Posterior cingulate gyrus (tissue), 11 donors: Measurements from ENCODE around the gene SSBP4.
A peak's percentile ranks its signal among the peaks of the same experiment; 100 is the strongest.

ENCODE experiments used
- DNase-seq, 10 donors: peaks; one replicate each; pipeline versions ENCODE4 v3.0.0 to v3.0.0-alpha.2; 2020 to 2021; ENCODE audit warnings: mixed read lengths in 3 of 10
- intact Hi-C: fragments of 100-400 bp; cut with DNase I; formaldehyde crosslinking; loops from one replicate; pipeline ENCODE4 v1.15.1; 2023

Gene SSBP4

GRCh38 chr19:18429717-18430416 lies 10.7 kb downstream of the SSBP4 start:
- no peak for DNase-seq
- intact Hi-C loops, result no loop called here

- DNase-seq, result no peak
- intact Hi-C loops, result no loop called here
These were observed 11.4 kb downstream of the SSBP4 start for GRCh38 chr19:18430417-18431144.

DNA sequence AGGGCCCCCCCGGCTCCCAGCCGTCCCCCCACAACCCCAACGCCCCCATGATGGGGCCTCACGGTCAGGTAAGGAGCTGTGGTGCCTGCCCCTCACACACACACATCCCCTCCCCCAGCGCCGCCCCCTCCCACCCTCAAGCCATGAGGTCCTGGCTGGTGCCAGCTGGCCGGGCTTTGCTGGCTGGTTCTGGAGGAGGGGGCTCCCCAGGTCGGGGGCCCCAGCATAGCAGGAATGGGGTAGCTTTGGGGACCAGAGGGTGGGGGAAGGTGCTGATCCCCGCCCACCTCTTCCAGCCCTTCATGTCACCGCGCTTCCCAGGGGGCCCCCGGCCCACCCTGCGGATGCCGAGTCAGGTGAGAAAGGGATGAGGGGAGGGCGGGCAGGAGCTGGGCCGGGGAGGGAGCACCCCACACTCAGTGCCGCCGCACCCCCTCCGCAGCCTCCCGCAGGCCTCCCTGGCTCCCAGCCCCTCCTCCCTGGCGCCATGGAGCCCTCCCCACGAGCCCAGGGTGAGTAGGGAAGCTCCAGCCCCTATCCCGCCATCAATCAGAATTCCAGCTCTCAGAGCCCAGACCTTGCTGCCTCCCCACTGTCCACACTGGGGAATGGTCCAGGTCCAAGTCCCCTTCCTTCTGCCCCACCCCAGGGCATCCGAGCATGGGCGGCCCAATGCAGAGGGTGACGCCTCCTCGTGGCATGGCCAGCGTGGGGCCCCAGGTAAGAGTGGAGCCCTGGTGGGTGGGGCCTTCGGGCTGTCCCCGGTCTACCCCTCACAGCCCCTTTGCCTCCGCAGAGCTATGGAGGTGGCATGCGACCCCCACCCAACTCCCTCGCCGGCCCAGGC lies 12.4 kb downstream of the SSBP4 start:
- DNase-seq, result no peak
- intact Hi-C loops, result no loop called here

GRCh38 chr19:18432275-18433014 lies 13.2 kb downstream of the SSBP4 start:
- DNase-seq, result no peak
- intact Hi-C loops, result no loop called here

DNA sequence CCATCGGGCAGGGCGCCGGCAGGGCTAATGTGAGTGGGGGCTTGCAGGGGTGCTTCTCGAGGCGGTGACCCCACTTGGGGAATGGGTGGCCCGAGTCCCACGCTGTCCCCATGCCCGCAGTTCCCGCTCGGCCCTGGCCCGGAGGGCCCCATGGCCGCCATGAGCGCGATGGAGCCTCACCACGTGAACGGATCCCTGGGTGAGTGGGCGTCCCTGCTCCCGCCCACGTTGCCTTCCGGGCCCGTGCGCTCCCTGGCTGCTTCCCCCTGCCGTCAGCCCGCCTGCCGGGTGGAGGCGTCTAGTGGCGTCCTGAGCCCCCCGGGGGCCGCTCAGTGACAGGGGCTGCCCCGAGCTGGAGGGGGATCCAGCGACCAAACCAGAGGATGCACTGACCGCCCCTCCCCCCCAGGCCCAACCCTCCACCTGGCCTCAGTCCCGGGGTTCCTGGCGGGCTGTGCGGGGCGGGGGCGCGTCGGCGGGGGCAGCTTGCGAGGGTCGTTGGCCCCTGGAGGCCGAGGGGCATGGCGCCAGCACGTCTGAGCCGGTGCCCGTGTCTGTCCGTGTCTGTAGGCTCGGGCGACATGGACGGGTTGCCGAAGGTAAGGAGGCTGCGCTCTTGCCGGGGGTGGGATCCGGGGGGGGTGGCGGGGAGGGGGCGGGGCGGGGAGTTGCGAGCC lies 14.0 kb downstream of the SSBP4 start:
- DNase-seq, result peak in 1 of 10 donors; percentile 80
- intact Hi-C loops, result no loop called here

GRCh38 chr19:18433735-18434398 lies 14.7 kb downstream of the SSBP4 start:
- intact Hi-C loops, result no loop called here
- no peak for DNase-seq

- DNase-seq, result no peak
- intact Hi-C loops, result no loop called here
These were observed 15.4 kb downstream of the SSBP4 start for GRCh38 chr19:18434411-18435175.

DNA sequence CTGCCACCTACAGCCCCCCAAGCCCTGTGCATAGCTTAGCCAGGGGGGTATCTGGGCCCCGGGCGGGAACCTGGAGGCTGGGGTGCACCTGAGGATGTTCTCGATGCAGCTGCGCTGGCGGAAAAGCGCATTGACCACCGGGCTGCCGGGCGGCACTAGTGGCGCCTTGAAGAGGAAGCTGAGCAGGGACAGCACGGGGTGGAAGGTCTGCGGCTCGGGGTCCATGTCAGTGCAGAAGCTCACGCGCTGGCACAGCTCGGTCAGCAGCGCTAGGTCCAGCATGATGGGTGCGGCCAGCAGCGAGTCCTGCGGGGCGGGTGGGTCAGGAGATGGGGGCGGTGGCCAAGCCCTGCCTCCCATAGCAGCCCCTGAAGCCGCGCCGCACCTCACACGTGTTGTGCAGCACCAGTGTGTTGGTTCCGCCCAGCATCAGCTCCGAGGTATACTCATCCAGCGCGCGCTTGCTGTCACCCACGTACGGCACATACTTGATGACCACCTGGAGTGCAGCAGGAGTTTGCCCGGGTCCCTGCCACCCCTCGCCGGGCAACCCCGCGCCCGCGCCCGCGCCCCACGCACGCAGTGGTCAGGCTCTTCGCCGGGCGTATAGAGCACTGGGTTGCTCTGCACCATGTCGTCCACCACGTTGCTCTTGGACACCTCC lies 16.1 kb downstream of the SSBP4 start:
- intact Hi-C loops, result no loop called here
- DNase-seq, result no peak

- intact Hi-C loops, result no loop called here
- DNase-seq, result no peak
These were observed 16.9 kb downstream of the SSBP4 start for GRCh38 chr19:18435842-18436670.

GRCh38 chr19:18436671-18437490 lies 17.7 kb downstream of the SSBP4 start:
- peak in 2 of 10 donors; percentile 44 to 81 for DNase-seq
- intact Hi-C loops, result no loop called here

DNA sequence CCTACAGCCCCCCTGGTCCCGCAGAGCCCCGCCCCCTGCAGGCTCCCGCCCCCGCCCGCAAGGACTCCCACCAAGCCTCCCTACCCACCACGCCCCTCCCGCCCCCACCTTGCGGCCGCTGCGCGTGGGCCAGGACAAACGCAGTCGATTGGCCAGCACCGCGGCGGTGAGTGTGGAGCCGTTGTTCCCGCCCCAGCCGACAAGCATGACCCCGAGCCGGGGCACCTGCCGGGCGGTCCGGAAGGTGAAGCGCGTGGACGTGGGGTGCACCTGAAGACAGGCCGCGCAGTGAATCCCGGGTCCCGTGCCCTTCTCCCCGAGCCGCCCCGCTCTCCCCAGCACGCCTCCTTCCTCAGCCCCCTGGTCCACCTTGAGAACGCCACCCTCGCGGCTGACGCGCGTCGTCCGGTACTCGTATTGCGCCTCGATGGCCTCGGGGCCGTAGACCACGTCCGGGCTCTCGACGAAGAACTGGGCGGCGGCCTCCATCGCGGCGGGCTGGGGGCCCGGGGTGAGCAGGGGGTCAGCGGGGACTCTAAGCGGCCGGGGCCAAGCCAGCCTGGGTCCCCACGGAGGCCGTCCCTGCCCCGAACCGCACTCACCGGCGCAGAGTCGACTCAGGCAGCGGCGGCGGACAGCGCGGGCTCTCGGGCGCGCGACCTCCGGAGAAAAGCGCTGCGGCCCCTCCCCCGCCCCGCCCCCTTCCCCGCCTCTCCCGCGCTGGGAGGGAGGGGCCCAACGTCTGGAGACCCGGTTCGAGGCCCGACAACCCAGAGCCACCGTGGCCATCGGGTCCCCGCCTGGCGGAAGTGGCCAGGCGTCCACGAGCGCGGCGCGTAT lies 18.5 kb downstream of the SSBP4 start, which contains the start of gene ISYNA1:
Gene ISYNA1, minus strand, starts transcription at position 643 of the 840 bp plus-strand sequence. Its CDS starts 154 bp downstream, at position 489.
- no peak for DNase-seq
- intact Hi-C loops, result no loop called here

DNA sequence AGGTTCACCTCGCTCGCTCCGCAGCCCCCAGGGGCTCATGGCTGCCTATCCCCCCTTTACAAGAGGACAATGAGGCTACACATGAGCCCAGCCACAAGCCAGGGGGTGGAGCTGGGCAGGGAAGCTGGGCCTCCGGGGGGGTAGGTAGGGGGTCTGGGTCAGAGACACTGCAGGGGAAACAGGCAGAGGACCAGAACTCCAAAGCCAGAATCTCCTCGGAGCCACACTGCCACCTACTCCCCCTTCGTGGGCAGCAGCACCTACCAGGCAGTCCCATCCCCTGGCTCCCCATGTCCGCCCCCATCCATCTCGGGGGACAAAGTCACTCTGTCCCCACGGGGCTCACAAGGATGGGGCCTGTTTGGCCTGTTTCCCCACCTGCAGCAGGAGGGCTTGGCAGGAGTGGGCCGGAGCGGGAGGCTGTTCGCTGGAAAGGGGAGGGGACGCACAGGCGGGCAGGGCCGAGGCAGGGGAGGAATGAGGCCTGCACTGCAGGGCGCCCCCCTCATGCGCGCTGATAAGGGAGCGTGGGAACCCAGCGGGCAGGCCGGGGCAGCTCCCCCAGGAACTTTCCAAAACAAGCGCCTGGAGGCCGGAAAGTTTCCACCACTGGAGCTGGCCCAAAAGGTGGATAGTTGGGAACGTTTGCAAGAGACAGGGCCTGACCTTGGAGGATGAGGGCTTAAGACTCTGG lies 19.3 kb downstream of the SSBP4 start:
- no peak for DNase-seq
- intact Hi-C loops, result no loop called here

- no peak for DNase-seq
- intact Hi-C loops, result no loop called here
These were observed 20.1 kb downstream of the SSBP4 start for GRCh38 chr19:18439025-18439909.

DNA sequence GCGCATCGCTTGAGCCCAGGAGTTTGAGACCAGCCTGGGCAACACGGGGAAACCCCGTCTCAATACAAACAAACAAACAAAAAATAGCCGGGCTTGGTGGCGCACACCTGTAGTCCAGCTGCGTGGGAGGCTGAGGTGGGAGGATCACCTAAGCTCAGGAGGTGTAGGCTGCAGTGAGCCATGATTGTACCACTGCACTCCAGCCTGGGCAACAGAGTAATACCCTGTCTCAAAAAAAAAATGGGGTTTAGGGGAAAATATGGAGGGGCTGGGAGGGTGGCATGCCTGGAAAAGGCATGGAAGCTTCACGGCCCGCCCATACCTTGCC lies 20.7 kb downstream of the SSBP4 start:
- DNase-seq, result no peak
- intact Hi-C loops, result no loop called here
